HG02642 (cell line): ENCODE results near the gene RPS15A.
"Not testable (repeated sequence)": the region's sequence is repeated elsewhere in the genome, so short reads cannot be mapped to it uniquely, and the experiment has no call there.

Source experiments
- ATAC-seq: cut with Tn5 transposase; IDR thresholded peaks from one replicate; pipeline ENCODE4 v1.9.1; 2021; ENCODE audit warnings: mild to moderate bottlenecking; ENCODE audit not compliant: unreplicated experiment, poor library complexity

The RPS15A gene

GRCh38 chr16:18799500-18799899, 9.4 kb upstream of the RPS15A start:
- no peak for ATAC-seq

- ATAC-seq, result no peak
Measured at GRCh38 chr16:18797746-18798145, 7.6 kb upstream of the RPS15A start.

GRCh38 chr16:18796377-18796776, 6.2 kb upstream of the RPS15A start:
- ATAC-seq, result no peak

- no peak for ATAC-seq
Measured at GRCh38 chr16:18792836-18793433, 2.8 kb upstream of the RPS15A start.

- no peak for ATAC-seq
Measured at GRCh38 chr16:18789515-18789849, 652 bp downstream of the RPS15A start.

GRCh38 chr16:18788828-18789514, 1.2 kb downstream of the RPS15A start:
- ATAC-seq, result no peak

GRCh38 chr16:18784917-18785623, 5.1 kb downstream of the RPS15A start:
- no peak for ATAC-seq

- ATAC-seq, result no peak
Measured at GRCh38 chr16:18783430-18784341, 6.4 kb downstream of the RPS15A start.

GRCh38 chr16:18782697-18783429, 7.3 kb downstream of the RPS15A start:
- no peak for ATAC-seq

GRCh38 chr16:18781232-18781631, 8.9 kb downstream of the RPS15A start:
- not testable (repeated sequence) for ATAC-seq

GRCh38 chr16:18780460-18781026, 9.6 kb downstream of the RPS15A start:
- not testable (repeated sequence) for ATAC-seq

- ATAC-seq, result not testable (repeated sequence)
Measured at GRCh38 chr16:18777664-18778063, 12.5 kb downstream of the RPS15A start.

GRCh38 chr16:18776334-18776733, 13.8 kb downstream of the RPS15A start:
- ATAC-seq, result not testable (repeated sequence)

GRCh38 chr16:18774651-18775050, 15.5 kb downstream of the RPS15A start:
- not testable (repeated sequence) for ATAC-seq

- ATAC-seq, result not testable (repeated sequence)
Measured at GRCh38 chr16:18772171-18772570, 18.0 kb downstream of the RPS15A start.

GRCh38 chr16:18770336-18770962, 19.7 kb downstream of the RPS15A start:
- not testable (repeated sequence) for ATAC-seq

GRCh38 chr16:18767217-18767616, 22.9 kb downstream of the RPS15A start:
- peak; percentile 62 for ATAC-seq

GRCh38 chr16:18762713-18763112, 27.4 kb downstream of the RPS15A start:
- ATAC-seq, result peak; percentile 47
